HG03066 (cell line): Measurements from ENCODE around the gene WDR88.
A peak's percentile ranks its signal among the peaks of the same experiment; 100 is the strongest.
"Not testable (repeated sequence)": the region's sequence is repeated elsewhere in the genome, so short reads cannot be mapped to it uniquely, and the experiment has no call there.

Experiments used
- ATAC-seq: cut with Tn5 transposase; IDR thresholded peaks from one replicate; pipeline ENCODE4 v1.9.1; 2021; ENCODE audit warnings: low read depth; ENCODE audit not compliant: unreplicated experiment

WDR88 gene

DNA sequence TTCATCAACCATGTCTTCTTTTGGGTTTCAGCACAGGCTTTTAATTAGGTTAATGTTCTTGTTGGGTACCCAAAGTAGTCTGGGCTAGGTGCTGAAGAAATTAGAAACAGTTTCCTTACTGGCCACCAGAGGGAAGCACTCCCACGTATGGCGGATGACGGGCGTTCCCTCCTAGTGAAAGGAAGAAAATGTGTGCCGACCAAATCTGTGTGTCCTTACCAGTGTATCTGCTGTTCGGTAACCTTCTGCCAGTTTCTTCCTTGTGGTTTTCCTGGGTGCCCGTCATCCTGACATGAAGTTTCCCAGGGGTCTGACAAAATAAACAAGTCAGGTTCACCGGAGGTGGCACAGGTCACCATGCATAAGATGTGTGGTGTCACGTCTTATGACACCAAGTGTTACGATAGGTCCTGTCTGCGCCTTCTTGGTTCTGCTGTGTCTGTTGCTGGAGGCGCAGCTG, 6.0 kb upstream of the WDR88 start:
- no peak for ATAC-seq

DNA sequence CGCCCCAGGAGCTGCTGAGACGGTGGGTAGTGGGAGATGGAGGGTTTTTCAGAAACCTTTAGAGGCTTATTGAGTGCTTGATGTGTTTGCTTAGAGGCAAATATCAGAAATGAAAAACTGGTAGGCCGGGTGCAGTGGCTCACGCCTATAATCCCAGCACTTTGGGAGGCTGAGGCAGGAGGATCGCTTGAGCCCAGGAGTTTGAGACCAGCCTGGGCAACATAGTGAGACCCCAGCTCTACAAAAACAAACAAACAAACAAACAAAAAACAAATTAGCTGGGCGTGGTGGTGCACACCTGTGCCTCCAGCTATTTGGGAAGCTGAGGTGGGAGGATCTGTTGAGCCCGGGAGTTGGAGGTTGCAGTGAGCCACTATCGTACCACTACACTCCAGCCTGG, 5.2 kb upstream of the WDR88 start:
- ATAC-seq, result not testable (repeated sequence)

- ATAC-seq, result no peak
Measured at GRCh38 chr19:33129901-33130300, 2.0 kb upstream of the WDR88 start.

- ATAC-seq, result no peak
Measured at GRCh38 chr19:33130433-33130832, 1.5 kb upstream of the WDR88 start.

DNA sequence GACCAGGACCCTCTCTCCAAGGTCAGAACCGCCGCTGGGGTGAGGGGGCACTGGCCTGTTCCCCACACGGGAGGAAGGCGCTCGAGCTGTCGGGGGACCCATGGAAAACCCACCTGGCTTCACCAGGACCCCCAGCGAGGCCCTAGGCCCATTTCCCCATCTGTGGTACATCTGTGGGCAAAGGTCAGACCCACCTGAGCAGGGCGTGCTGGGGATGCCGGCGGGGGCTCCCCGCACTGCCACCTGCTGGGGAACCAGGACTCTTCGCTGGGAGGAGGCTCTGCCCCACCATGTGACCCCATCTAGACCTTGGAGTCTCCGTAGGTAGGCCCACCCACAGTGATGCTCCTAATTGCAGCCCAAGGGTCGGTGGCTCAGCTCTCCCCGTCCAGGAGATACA, 511 bp downstream of the WDR88 start:
- ATAC-seq, result no peak

GRCh38 chr19:33133438-33134031, 1.6 kb downstream of the WDR88 start:
- no peak for ATAC-seq

- ATAC-seq, result no peak
Measured at GRCh38 chr19:33134571-33135041, 2.7 kb downstream of the WDR88 start.

DNA sequence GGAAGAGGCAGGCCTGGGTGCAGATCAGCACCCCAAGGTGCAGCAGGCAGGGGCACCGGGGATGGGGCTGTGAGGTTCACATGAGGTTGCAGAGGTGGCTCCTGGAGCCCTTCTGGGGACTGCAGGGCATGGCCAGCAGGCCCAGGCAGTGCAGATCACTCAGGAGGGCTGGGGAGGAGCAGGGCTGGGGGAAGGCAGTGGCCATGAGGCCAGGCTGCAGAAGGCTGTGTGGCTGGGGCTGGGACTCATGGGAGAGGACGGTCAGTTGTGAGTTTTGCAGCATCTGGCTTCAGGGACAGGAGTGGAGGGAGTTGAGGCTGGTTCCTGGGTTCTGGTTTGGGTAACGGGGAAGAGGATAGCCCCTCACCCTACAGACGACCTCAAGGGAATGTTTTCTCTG, 7.3 kb downstream of the WDR88 start:
- ATAC-seq, result no peak

DNA sequence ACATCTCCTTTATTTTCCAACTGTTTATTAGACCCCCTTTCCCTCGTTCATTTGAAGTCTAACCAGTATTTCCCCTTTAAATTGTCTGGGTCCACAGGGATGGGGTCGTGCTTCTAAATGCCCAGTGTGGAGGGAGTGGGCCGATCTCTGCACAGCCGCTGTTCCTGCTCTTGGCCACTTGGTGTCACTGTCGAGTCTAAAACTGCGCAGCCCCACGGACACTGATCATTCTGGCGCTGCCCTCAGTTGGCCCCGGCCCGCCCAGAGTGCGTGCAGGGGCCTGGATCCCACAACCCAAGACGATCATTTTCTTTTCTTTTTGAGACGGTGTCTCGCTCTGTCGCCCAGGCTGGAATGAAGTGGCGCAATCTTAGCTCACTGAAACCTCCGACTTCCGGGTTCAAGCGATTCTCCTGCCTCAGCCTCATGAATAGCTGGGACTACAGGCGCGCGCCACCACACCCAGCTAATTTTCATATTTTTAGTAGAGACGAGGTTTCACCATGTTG, 12.0 kb downstream of the WDR88 start:
- peak; percentile 56 for ATAC-seq

- ATAC-seq, result no peak
Measured at GRCh38 chr19:33146209-33146608, 14.3 kb downstream of the WDR88 start.

GRCh38 chr19:33147538-33147937, 15.6 kb downstream of the WDR88 start:
- no peak for ATAC-seq

- ATAC-seq, result no peak
Measured at GRCh38 chr19:33150852-33151518, 19.1 kb downstream of the WDR88 start.

DNA sequence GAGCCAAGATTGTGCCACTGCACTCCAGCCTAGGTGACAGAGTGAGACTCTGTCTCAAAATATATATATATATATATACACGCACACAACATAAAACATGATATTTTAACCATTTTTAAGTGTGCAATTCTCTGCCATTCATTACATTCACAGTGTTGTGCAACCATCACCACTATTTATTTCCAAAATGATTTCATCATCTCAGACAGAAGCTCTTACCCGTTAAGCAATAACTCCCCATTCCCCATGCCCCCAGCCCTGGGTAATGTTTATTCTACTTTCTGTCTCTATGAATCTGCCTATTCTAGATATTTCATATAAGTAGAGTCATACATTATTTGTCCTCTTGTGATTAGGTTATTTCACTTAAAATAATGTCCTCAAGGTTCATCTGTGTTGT, 20.3 kb downstream of the WDR88 start:
- no peak for ATAC-seq

DNA sequence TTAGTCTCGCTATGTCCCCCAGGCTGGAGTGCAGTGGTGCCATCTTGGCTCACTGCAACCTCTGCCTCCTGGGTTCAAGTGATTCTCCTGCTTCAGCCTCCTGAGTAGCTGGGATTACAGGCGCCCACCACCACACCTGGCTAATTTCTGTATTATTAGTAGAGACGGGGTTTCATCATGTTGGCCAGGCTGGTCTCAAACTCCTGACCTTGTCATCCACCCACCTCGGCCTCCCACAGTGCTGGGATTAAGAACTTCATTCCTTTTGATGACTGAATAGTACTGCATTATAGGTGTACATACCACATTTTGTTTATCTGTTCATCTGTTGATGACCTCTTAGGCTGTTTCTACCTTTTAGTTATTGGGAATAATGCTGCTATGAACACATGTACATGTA, 20.7 kb downstream of the WDR88 start:
- not testable (repeated sequence) for ATAC-seq

DNA sequence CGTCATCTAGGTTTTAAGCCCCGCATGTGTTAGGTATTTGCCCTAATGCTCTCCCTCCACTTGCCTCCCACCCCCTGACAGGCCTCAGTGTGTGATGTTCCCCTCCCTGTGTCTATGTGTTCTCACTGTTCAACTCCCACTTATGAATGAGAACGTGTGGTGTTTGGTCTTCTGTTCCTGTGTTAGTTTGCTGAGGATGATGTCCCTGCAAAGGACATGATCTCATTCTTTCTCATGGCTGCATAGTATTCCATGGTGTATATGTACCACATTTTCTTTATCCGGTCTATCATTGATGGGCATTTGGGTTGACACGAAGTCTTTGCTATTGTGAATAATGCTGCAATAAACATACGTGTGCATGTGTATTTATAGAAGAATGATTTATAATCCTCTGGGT, 22.4 kb downstream of the WDR88 start:
- ATAC-seq, result not testable (repeated sequence)

DNA sequence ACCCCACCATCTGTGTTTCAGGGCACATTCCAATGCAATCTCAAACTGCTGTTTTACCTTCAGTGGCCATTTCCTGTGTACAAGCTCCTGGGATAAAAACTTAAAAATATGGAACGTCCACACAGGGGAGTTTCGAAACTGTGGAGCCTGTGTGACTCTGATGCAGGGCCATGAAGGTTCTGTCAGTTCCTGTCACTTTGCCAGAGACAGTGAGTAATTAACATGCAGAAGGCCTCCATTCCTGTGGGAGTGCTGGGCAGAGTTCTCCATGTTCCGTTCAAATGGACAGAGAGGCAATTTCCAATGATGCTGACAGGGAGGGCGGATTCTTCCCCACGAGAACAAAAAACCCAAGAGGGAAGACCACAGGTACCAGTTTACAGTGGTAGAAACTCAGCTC, 24.4 kb downstream of the WDR88 start:
- ATAC-seq, result no peak

- no peak for ATAC-seq
Measured at GRCh38 chr19:33157906-33158305, 26.0 kb downstream of the WDR88 start.

DNA sequence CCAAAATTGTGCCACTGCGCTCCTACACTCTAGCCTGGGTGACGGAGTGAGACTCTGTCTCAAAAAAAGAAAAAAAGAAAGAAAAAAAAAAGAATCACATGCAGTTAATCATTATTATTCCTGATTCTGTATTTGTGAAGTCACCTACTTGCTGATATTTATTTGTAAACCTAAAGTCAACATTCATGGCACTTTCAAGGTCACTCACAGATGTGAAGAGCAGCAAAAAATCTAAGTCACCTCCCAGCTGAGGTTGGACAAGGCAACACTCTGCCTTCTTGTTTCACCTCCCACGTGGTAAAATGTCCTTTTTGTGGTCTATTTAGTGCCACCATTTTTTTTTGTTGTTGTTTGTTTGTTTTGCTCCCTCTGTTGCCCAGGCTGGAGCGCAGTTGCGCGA, 26.5 kb downstream of the WDR88 start:
- no peak for ATAC-seq

DNA sequence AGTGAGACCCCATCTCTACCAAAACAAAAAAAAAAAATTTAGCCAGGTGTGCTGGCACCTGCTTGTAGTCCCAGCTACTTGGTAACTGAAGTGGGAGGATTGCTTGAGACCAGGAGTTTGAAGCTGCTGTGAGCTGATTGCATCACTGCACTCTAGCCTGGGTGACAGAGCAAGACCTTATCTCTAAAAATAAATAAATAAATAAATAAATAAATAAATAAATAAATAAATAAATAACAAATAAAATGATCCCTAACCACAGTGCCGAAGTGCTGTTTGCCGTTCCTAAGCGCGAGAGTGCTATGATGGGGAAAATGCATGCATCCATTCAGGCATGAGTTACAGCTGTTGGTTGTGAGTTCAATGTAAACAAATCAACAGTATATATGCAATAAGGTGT, 27.2 kb downstream of the WDR88 start:
- ATAC-seq, result no peak

DNA sequence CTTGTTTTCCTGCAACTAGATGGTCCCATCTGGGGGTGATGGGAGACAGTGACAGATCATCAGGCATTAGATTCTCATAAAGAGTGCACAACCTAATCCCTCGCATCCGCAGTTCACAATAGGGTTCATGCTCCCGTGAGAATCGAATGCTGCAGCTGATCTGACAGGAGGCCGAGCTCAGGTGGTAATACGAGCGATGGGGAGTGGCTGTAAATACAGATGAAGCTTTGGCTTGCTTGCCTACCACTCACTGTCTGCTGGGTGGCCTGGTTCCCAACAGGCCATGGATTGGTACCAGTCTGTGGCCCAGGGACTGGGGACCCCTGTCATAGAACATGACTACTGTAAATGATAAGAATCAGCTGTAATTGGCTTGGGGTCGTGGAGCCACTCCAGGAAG, 28.0 kb downstream of the WDR88 start:
- ATAC-seq, result no peak

GRCh38 chr19:33161201-33161600, 29.3 kb downstream of the WDR88 start:
- ATAC-seq, result no peak

DNA sequence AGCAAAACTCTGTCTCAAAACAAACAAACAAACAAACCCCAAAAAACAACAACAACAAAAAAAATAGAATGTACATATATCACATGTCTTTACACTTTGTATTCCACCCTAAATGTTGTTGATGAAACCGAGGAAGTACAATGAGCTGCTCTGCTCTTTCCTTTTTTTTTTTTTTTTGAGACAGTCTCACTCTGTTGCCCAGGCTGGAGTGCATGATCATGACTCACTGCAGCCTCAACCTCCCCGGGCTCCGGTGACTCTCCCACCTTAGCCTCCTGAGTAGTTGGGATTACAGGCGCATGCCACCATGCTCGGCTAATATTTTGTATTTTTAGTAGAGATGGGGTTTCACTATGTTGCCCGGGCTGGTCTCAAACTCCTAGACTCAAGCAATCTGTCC, 31.6 kb downstream of the WDR88 start:
- ATAC-seq, result no peak
